ENCODE measurements around the gene CCRL2. TPM values are rescaled to one million over a fixed set of nuclear protein-coding genes. Genes with fewer than 3 reads are reported as not detected.

Gene CCRL2
- total RNA-seq, 1 experiment from 2014 or later = not detected

DNA sequence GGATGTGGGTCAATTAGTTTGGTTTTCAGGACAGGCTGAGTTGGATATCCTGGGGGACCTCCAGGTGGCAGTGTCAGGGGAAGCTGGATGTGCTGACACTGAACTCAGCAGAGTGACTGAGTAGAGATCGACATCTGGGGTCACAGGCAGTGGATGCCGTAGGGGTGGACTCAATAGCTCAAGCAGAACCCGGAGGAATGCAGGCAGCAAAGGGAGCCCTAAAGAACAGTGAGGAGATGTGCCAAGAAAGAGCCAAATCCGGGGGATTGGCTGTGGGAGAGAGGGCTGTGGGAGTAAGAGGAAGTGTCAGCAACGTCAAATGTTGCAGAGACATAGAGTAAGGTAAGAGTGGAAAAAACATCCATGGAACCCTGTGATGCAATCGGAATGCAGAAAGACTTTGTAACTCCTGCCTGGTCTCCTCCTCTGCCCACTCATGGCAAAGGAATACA is 11.8 kb upstream of the CCRL2 start:
- H2AK5ac ChIP-seq (ENCODE audit: insufficient read length, low read length) = no peak overlapping the region
- Mint-ChIP-seq H3K36me3 (ENCODE audit: insufficient read depth in 1 of 3, low read depth in 3 of 3) (no peaks in the 10 kb centered on the region), H3K4me3 (no peak overlapping the region), H3K27me3 (ENCODE audit: low read depth) (peaks cover 6% of the 10 kb centered on the region), H3K4me1 (peaks cover 9 to 16% of the 10 kb centered on the region in 2 experiments), H3K27ac (peak overlapping the region in 1 of 3 experiments; percentile 17; a peak in 1 of 7 replicates), H3K9me3 (no peaks in the 10 kb centered on the region)
- H3K14ac ChIP-seq (ENCODE audit: insufficient read depth, low read length) = no peak overlapping the region
- H2AFZ ChIP-seq (ENCODE audit: low read length) = no peak overlapping the region
- H3K4me1 ChIP-seq (ENCODE audit: insufficient read depth, low read length) = no peaks in the 10 kb centered on the region
- peak; percentile 45 for DNase-seq
- H3K4ac ChIP-seq (ENCODE audit: low read depth, low read length) = no peak overlapping the region
- no peak overlapping the region for H2BK20ac ChIP-seq (ENCODE audit: low read depth, low read length, poor library complexity, severe bottlenecking)
- H4K8ac ChIP-seq (replicated peaks; ENCODE audit: insufficient read length, low read depth, low read length) = no peak overlapping the region
- no peaks in the 10 kb centered on the region for H3K23me2 ChIP-seq (ENCODE audit: insufficient read length, low read depth, low read length, poor library complexity, severe bottlenecking)
- H2BK12ac ChIP-seq (ENCODE audit: insufficient read length, low read depth, low read length) = no peak overlapping the region
- TF ChIP-seq, protein P1, sequence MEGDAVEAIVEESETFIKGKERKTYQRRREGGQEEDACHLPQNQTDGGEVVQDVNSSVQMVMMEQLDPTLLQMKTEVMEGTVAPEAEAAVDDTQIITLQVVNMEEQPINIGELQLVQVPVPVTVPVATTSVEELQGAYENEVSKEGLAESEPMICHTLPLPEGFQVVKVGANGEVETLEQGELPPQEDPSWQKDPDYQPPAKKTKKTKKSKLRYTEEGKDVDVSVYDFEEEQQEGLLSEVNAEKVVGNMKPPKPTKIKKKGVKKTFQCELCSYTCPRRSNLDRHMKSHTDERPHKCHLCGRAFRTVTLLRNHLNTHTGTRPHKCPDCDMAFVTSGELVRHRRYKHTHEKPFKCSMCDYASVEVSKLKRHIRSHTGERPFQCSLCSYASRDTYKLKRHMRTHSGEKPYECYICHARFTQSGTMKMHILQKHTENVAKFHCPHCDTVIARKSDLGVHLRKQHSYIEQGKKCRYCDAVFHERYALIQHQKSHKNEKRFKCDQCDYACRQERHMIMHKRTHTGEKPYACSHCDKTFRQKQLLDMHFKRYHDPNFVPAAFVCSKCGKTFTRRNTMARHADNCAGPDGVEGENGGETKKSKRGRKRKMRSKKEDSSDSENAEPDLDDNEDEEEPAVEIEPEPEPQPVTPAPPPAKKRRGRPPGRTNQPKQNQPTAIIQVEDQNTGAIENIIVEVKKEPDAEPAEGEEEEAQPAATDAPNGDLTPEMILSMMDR (conservative IDR thresholded peaks at IDR 0.05) = peak; percentile 54
- no peak overlapping the region for H2BK5ac ChIP-seq (ENCODE audit: insufficient read length, low read length)
- no CpG with 5 or more reads among the region's 6 CpGs for WGBS (ENCODE audit: extremely low coverage, insufficient read length, low lambda C conversion rate)
- no peaks in the 10 kb centered on the region for H3K9me3 ChIP-seq (ENCODE audit: control insufficient read depth, low read depth, low read length)
- H3K79me1 ChIP-seq (ENCODE audit: insufficient read depth, low read depth, low read length, poor library complexity, severe bottlenecking) = no peaks in the 10 kb centered on the region
- no peak overlapping the region for H3K9ac ChIP-seq (ENCODE audit: extremely low read depth, insufficient read length, low read length)
- no peak overlapping the region for H3K4me2 ChIP-seq (ENCODE audit: insufficient read depth, insufficient read length, low read length)
- no peak overlapping the region for H3K23ac ChIP-seq (ENCODE audit: insufficient read length, low read depth, low read length)
- H4K91ac ChIP-seq (ENCODE audit: insufficient read length, low read depth, low read length) = no peak overlapping the region
- H3K18ac ChIP-seq (ENCODE audit: insufficient read length, low read depth, low read length) = no peak overlapping the region
- no peak overlapping the region for H2BK120ac ChIP-seq (ENCODE audit: low read depth, low read length, poor library complexity, severe bottlenecking)
- no peak overlapping the region for H3T11ph ChIP-seq (ENCODE audit: low read length)
- no peak overlapping the region for H2BK15ac ChIP-seq (ENCODE audit: low read depth, low read length)
- H3K79me2 ChIP-seq (ENCODE audit: insufficient read depth, low read length) = no peaks in the 10 kb centered on the region
- H3K27me3 ChIP-seq (ENCODE audit: insufficient read depth, low read length) = no peaks in the 10 kb centered on the region
- H4K5ac ChIP-seq (ENCODE audit: insufficient read length, low read depth, low read length) = no peak overlapping the region
- no peaks in the 10 kb centered on the region for H4K20me1 ChIP-seq (ENCODE audit: control insufficient read depth, insufficient read depth, insufficient read length)
- no peak overlapping the region for H3K27ac ChIP-seq (ENCODE audit: insufficient read length, low read depth, low read length)
- H3K56ac ChIP-seq (ENCODE audit: insufficient read length, low read depth, low read length) = no peak overlapping the region

Data from H9 (cell line).